ENCODE measurements around the gene ARHGAP31. TPM values are rescaled to one million over a fixed set of nuclear protein-coding genes. Genes with fewer than 3 reads are reported as not detected.

The ARHGAP31 gene
- total and polyA plus RNA-seq, 10 donors = 2.0 to 38.0 (median 25.3) TPM

GRCh38 chr3:119289404-119289770 is 4.8 kb upstream of the ARHGAP31 start:
- TF ChIP-seq CTCF (IDR thresholded peaks at IDR 0.05 in 8 of 11, conservative IDR thresholded peaks at IDR 0.05 in 3 of 11) = no peak
- no peak for TF ChIP-seq POLR2A (IDR thresholded peaks at IDR 0.05)
- no peak for TF ChIP-seq POLR2AphosphoS5 (IDR thresholded peaks at IDR 0.05)

GRCh38 chr3:119290613-119291012 is 3.6 kb upstream of the ARHGAP31 start:
- Histone ChIP-seq H3K27me3 (replicated peaks in 1 of 7) (no peaks in the 10 kb centered on the region), H3K4me1 (peaks cover 6 to 33% (median 20%) of the 10 kb centered on the region in 6 donors), H3K27ac (no peak overlapping the region), H3K36me3 (no peaks in the 10 kb centered on the region), H3K4me3 (no peak overlapping the region), H3K9me3 (peaks cover 0 to 26% (median 21%) of the 10 kb centered on the region in 8 donors)
- no peak for TF ChIP-seq CTCF (IDR thresholded peaks at IDR 0.05 in 8 of 11, conservative IDR thresholded peaks at IDR 0.05 in 3 of 11)
- no peak for TF ChIP-seq POLR2AphosphoS5 (IDR thresholded peaks at IDR 0.05)
- no peak for TF ChIP-seq POLR2A (IDR thresholded peaks at IDR 0.05)
- DNase-seq = no peak
- intact Hi-C loops (cut with DNase I; ENCODE audit: low total_unique reads) = no loop called here

More at GRCh38 chr3:119289404-119289770, 4.8 kb upstream of the ARHGAP31 start:
- WGBS, 5 donors = 52 to 61% (median 58%) methylated on average over 2 of the region's 2 CpGs; no CpG with 5 or more reads in 1 of the 5 donors
- H3K27ac ChIP-seq = no peak overlapping the region
- intact Hi-C loops (cut with DNase I; ENCODE audit: low total_unique reads) = no loop called here
- no peaks in the 10 kb centered on the region for H3K27me3 ChIP-seq (replicated peaks in 1 of 7)
- DNase-seq = peak; percentile 64
- H3K9me3 ChIP-seq = peaks cover 0 to 26% (median 21%) of the 10 kb centered on the region in 8 donors
- H3K36me3 ChIP-seq = no peaks in the 10 kb centered on the region
- no peak overlapping the region for H3K4me3 ChIP-seq
- peaks cover 6 to 22% (median 15%) of the 10 kb centered on the region in 6 donors for H3K4me1 ChIP-seq

- no peak overlapping the region for H3K27ac ChIP-seq
- TF ChIP-seq POLR2A (IDR thresholded peaks at IDR 0.05) = no peak
- TF ChIP-seq POLR2AphosphoS5 (IDR thresholded peaks at IDR 0.05) = no peak
- no peak for TF ChIP-seq CTCF (IDR thresholded peaks at IDR 0.05 in 8 of 11, conservative IDR thresholded peaks at IDR 0.05 in 3 of 11)
- intact Hi-C loops (cut with DNase I; ENCODE audit: low total_unique reads) = no loop called here
- no peaks in the 10 kb centered on the region for H3K36me3 ChIP-seq
- H3K4me3 ChIP-seq = no peak overlapping the region
- DNase-seq = no peak
- whole genome bisulfite sequencing, 5 donors = 86 to 92% (median 88%) methylated on average over 7 of the region's 7 CpGs
- peaks cover 8 to 39% (median 26%) of the 10 kb centered on the region in 6 donors for H3K4me1 ChIP-seq
- no peaks in the 10 kb centered on the region for H3K27me3 ChIP-seq (replicated peaks in 1 of 7)
- H3K9me3 ChIP-seq = peaks cover 0 to 23% (median 21%) of the 10 kb centered on the region in 8 donors
Measured at GRCh38 chr3:119291062-119291700, 3.0 kb upstream of the ARHGAP31 start.

- H3K4me1 ChIP-seq = peaks cover 21 to 54% (median 40%) of the 10 kb centered on the region in 6 donors
Measured at GRCh38 chr3:119292666-119293065, 1.5 kb upstream of the ARHGAP31 start.

More at GRCh38 chr3:119292666-119293065, 1.5 kb upstream of the ARHGAP31 start:
- H3K4me3 ChIP-seq = no peak overlapping the region
- H3K27ac ChIP-seq = peak overlapping the region in 2 of 8 donors; percentile 91 to 94
- DNase-seq = peak; percentile 50
- no peaks in the 10 kb centered on the region for H3K36me3 ChIP-seq
- no peak for TF ChIP-seq CTCF (IDR thresholded peaks at IDR 0.05 in 8 of 11, conservative IDR thresholded peaks at IDR 0.05 in 3 of 11)
- TF ChIP-seq POLR2A (IDR thresholded peaks at IDR 0.05) = no peak
- no peak for TF ChIP-seq POLR2AphosphoS5 (IDR thresholded peaks at IDR 0.05)
- intact Hi-C loops (cut with DNase I; ENCODE audit: low total_unique reads) = no loop called here
- peaks cover 0 to 9% (median 7%) of the 10 kb centered on the region in 8 donors for H3K9me3 ChIP-seq
- no peaks in the 10 kb centered on the region for H3K27me3 ChIP-seq (replicated peaks in 1 of 7)
- WGBS, 5 donors = 53 to 66% (median 57%) methylated on average over 4 of the region's 4 CpGs
